ENCODE data around the gene NDC1.
A peak's percentile ranks its signal among the peaks of the same experiment; 100 is the strongest.
"Not testable (repeated sequence)": the region's sequence is repeated elsewhere in the genome, so short reads cannot be mapped to it uniquely, and the experiment has no call there.

NDC1 gene

GRCh38 chr1:53763911-53764310 lies 74.2 kb downstream of the NDC1 start:
- peaks cover 69% of the 10 kb centered on the region for H3K36me3 Mint-ChIP-seq
- H3K27me3 Mint-ChIP-seq, result no peaks in the 10 kb centered on the region
- H3K9me3 Mint-ChIP-seq, result peaks cover 10% of the 10 kb centered on the region
- no peaks in the 10 kb centered on the region for H3K4me1 Mint-ChIP-seq
- ATAC-seq, result no peak
- no peak overlapping the region for H3K27ac Mint-ChIP-seq
- no peak overlapping the region for H3K4me3 Mint-ChIP-seq

DNA sequence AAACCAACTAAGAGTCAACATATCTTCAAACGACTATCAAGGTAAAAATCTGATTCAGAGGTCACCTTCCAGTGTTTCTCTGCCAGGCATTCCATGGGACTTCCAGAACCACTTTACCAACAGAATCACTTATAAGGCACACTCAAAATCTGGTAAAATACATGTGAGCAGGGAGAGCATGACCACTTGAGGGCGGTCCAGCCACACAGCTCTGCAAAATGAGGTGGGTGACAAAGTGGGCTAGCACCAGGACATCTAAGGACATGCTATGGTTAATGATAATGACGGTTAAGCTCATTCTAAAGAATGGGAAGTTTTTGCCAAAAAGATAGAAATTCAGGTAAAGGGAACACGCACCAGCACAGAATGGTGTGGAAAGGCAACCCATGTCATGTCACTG lies 74.6 kb downstream of the NDC1 start:
- H3K27ac Mint-ChIP-seq, result no peak overlapping the region
- no peak overlapping the region for H3K4me3 Mint-ChIP-seq
- no peak for ATAC-seq
- H3K4me1 Mint-ChIP-seq, result no peaks in the 10 kb centered on the region
- peaks cover 64% of the 10 kb centered on the region for H3K36me3 Mint-ChIP-seq
- no peaks in the 10 kb centered on the region for H3K27me3 Mint-ChIP-seq
- peaks cover 10% of the 10 kb centered on the region for H3K9me3 Mint-ChIP-seq

GRCh38 chr1:53760497-53760896 lies 77.6 kb downstream of the NDC1 start:
- peaks cover 10% of the 10 kb centered on the region for H3K9me3 Mint-ChIP-seq
- H3K4me3 Mint-ChIP-seq, H3K27me3 Mint-ChIP-seq, H3K4me1 Mint-ChIP-seq, H3K27ac Mint-ChIP-seq, ATAC-seq: not testable (repeated sequence)
- peaks cover 51% of the 10 kb centered on the region for H3K36me3 Mint-ChIP-seq

- no peak overlapping the region for H3K4me3 Mint-ChIP-seq
- H3K36me3 Mint-ChIP-seq, result peaks cover 14% of the 10 kb centered on the region
- H3K9me3 Mint-ChIP-seq, result no peaks in the 10 kb centered on the region
- H3K27me3 Mint-ChIP-seq, result no peaks in the 10 kb centered on the region
- no peak for ATAC-seq
- no peak overlapping the region for H3K27ac Mint-ChIP-seq
- no peaks in the 10 kb centered on the region for H3K4me1 Mint-ChIP-seq
Observed at GRCh38 chr1:53755874-53756273, 82.2 kb downstream of the NDC1 start.

- Mint-ChIP-seq H3K9me3 (no peaks in the 10 kb centered on the region), H3K27ac (no peak overlapping the region), H3K36me3 (peaks cover 6% of the 10 kb centered on the region), H3K4me1 (no peaks in the 10 kb centered on the region), H3K4me3 (no peak overlapping the region), H3K27me3 (no peaks in the 10 kb centered on the region)
- no peak for ATAC-seq
Observed at GRCh38 chr1:53754484-53755312, 83.4 kb downstream of the NDC1 start.

DNA sequence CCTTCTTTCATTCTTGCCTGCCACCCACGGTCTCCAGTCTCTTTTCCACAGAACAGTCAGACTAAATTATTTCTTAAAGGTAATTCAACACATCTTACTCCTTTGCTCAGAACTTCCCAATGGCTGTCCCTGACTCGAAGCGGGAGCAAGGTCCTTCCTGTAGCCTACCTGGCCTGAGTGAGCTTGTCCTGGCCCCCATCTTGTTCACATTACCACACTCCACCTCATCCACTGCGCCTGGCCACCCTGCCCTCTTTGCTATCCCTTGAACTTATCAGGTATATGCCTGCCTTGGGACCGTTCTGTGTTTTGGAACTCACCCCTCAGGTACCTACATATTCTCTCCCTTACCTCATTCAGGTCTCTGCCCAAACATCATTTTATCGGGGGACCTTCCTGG lies 85.8 kb downstream of the NDC1 start:
- Mint-ChIP-seq H3K36me3 (no peaks in the 10 kb centered on the region), H3K27ac (no peak overlapping the region), H3K4me3 (no peak overlapping the region), H3K9me3 (no peaks in the 10 kb centered on the region), H3K4me1 (no peaks in the 10 kb centered on the region), H3K27me3 (no peaks in the 10 kb centered on the region)
- ATAC-seq, result no peak

DNA sequence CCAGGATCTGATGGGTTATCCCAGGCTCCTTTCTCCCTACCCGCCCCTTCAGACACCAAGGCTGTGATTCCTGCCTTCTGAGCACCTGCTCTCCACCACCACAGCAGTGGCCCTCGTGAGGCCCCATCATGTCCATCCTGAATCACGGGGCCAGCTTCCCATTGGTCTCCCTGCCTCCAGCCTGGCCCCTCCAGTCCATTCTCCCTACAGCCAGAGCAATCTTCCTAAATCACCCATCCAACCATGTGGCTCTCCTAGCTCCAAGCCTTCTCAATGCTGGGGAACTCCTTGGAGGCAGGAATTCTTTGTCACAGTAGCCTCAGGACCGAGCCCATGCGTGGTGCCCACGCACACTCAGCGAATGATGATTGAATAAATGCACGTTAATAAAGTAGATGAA lies 90.3 kb downstream of the NDC1 start:
- H3K4me1 Mint-ChIP-seq, result no peaks in the 10 kb centered on the region
- peaks cover 16% of the 10 kb centered on the region for H3K27me3 Mint-ChIP-seq
- no peak for ATAC-seq
- H3K36me3 Mint-ChIP-seq, result peaks cover 7% of the 10 kb centered on the region
- no peak overlapping the region for H3K27ac Mint-ChIP-seq
- H3K4me3 Mint-ChIP-seq, result no peak overlapping the region
- H3K9me3 Mint-ChIP-seq, result peaks cover 5% of the 10 kb centered on the region

GRCh38 chr1:53740621-53741105 lies 97.4 kb downstream of the NDC1 start:
- Mint-ChIP-seq H3K36me3 (peaks cover 15% of the 10 kb centered on the region), H3K27ac (no peak overlapping the region), H3K4me1 (no peaks in the 10 kb centered on the region), H3K4me3 (no peak overlapping the region), H3K9me3 (peaks cover 12% of the 10 kb centered on the region), H3K27me3 (peaks cover 62% of the 10 kb centered on the region)
- no peak for ATAC-seq

GRCh38 chr1:53739109-53739681 lies 98.9 kb downstream of the NDC1 start, which contains the start of gene GLIS1:
TSS of gene GLIS1 (minus strand) at chr1:53739164. CDS start at chr1:53738064, 1,100 bp downstream.
- Mint-ChIP-seq H3K36me3 (peaks cover 15% of the 10 kb centered on the region), H3K27ac (no peak within 1 kb of the TSS), H3K9me3 (peaks cover 12% of the 10 kb centered on the region), H3K4me3 (peak within 1 kb of the TSS; percentile 40), H3K27me3 (peaks cover 71% of the 10 kb centered on the region), H3K4me1 (no peaks in the 10 kb centered on the region)
- ATAC-seq, result peak; percentile 91

DNA sequence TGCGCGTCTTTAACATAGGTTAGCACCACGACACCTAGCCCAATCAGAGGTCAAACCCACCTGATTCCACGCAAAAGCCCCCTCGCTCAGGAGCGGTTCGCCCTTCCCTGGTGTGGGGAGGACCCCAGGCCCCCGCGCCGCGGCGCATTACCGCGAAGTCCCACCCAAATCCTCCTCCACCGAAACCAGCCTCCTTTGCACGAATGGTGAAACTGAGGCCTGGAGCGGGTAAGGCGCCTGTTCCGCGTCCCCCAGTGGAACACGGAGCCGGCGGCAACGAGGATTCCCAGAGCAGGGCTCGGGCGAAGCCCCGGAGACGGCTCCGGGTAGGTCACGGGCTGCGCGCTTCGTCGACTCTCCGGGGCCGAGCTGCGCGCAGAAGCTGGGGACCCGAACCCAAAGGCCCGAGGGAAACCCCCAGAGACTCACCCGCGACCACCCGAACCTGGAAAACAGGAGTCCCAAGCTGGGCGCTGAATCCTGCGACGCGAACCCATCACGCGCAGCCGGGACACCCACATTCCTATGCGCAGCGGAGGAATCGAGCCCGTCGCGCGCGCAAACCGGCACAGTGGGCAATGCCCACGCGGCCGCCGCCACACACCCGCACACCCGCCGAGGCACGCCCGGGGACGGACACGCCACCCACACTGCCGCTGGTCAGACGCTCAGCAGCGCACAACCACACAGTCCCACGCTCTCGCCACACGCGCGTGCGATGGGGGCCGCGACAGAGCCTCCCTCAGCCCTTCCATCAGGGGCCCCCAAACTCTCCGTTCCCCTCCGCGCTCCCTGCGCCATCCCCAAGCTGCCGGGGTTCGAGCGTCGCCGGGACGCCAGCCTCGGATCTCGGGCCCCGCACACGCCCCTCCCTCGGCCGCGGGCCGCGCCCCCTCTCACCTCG lies 99.6 kb downstream of the NDC1 start:
- H3K9me3 Mint-ChIP-seq, result peaks cover 12% of the 10 kb centered on the region
- ATAC-seq, result no peak

DNA sequence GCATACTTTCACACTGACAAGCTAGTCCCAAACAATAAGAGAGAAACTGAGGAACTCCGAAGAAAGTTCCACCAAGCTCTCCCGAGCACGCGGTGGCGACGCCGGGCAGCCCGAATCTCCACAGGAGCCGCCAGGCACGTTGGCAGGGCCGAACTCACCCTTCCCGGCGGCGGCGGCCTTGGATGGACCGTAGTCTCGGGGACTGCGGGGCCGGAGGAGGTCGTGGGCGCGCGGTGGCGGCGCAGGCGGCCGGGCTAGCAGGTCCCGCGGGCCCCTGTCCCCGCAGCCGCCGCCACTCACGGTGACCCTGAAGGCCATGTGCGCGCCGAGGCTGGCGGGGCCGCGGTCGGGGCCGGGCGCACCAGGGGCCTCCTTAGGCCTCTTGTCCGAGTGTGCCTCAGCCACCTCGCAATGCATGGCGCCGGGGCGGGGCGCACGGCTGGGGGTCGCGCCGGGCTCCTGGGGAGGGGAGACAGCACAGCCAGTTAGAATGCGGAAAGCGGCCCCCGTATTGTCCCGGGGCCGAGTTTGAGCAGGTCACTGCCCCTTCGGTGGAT lies 100.4 kb downstream of the NDC1 start:
- ATAC-seq, result no peak
- Mint-ChIP-seq H3K36me3 (peaks cover 7% of the 10 kb centered on the region), H3K27ac (no peak overlapping the region), H3K9me3 (peaks cover 6% of the 10 kb centered on the region), H3K4me1 (no peaks in the 10 kb centered on the region), H3K4me3 (no peak overlapping the region), H3K27me3 (peaks cover 70% of the 10 kb centered on the region)

More for the DNA sequence above, 99.6 kb downstream of the NDC1 start:
- H3K4me1 Mint-ChIP-seq, result no peaks in the 10 kb centered on the region
- peak overlapping the region; percentile 40 for H3K4me3 Mint-ChIP-seq
- H3K27ac Mint-ChIP-seq, result no peak overlapping the region
- peaks cover 74% of the 10 kb centered on the region for H3K27me3 Mint-ChIP-seq
- H3K36me3 Mint-ChIP-seq, result peaks cover 14% of the 10 kb centered on the region

GRCh38 chr1:53736290-53736689 lies 101.8 kb downstream of the NDC1 start:
- Mint-ChIP-seq H3K4me1 (no peaks in the 10 kb centered on the region), H3K9me3 (no peaks in the 10 kb centered on the region), H3K36me3 (no peaks in the 10 kb centered on the region), H3K27me3 (peaks cover 64% of the 10 kb centered on the region), H3K4me3 (no peak overlapping the region), H3K27ac (no peak overlapping the region)
- no peak for ATAC-seq

- H3K4me3 Mint-ChIP-seq, result no peak overlapping the region
- H3K4me1 Mint-ChIP-seq, result no peaks in the 10 kb centered on the region
- no peaks in the 10 kb centered on the region for H3K9me3 Mint-ChIP-seq
- ATAC-seq, result no peak
- H3K27me3 Mint-ChIP-seq, result peaks cover 66% of the 10 kb centered on the region
- H3K36me3 Mint-ChIP-seq, result no peaks in the 10 kb centered on the region
- H3K27ac Mint-ChIP-seq, result no peak overlapping the region
Observed at GRCh38 chr1:53735681-53736080, 102.4 kb downstream of the NDC1 start.

GRCh38 chr1:53735261-53735660 lies 102.8 kb downstream of the NDC1 start:
- ATAC-seq, result no peak
- no peaks in the 10 kb centered on the region for H3K36me3 Mint-ChIP-seq
- H3K27me3 Mint-ChIP-seq, result peaks cover 64% of the 10 kb centered on the region
- no peak overlapping the region for H3K4me3 Mint-ChIP-seq
- no peaks in the 10 kb centered on the region for H3K9me3 Mint-ChIP-seq
- no peaks in the 10 kb centered on the region for H3K4me1 Mint-ChIP-seq
- no peak overlapping the region for H3K27ac Mint-ChIP-seq

- Mint-ChIP-seq H3K27me3 (peaks cover 59% of the 10 kb centered on the region), H3K4me1 (no peaks in the 10 kb centered on the region), H3K4me3 (no peak overlapping the region), H3K9me3 (no peaks in the 10 kb centered on the region), H3K36me3 (no peaks in the 10 kb centered on the region), H3K27ac (no peak overlapping the region)
- ATAC-seq, result no peak
Observed at GRCh38 chr1:53734650-53735211, 103.4 kb downstream of the NDC1 start.
